HepG2 (cell line): ENCODE results near the gene TNFRSF18. TPM values are rescaled to one million over a fixed set of nuclear protein-coding genes. Genes with fewer than 3 reads are reported as not detected.

Source experiments
- CREM ChIP-seq, 2 experiments: sonication (generic) in 1 of 2; formaldehyde crosslinking in 1 of 2; IDR thresholded peaks; 2 replicates each; pipeline versions ENCODE4 v1.4.0 to v1.6.1; 2016 to 2020; ENCODE audit warnings: antibody characterized with exemption in 1 of 2, mild to moderate bottlenecking in 1 of 2, missing genetic modification reagents in 1 of 2
- FOXJ3 ChIP-seq: sonication (generic); formaldehyde crosslinking; IDR thresholded peaks from 2 replicates; pipeline ENCODE4 v1.4.0; 2020; ENCODE audit warnings: missing genetic modification reagents, mild to moderate bottlenecking, borderline replicate concordance
- ONECUT2 ChIP-seq: sonication (generic); formaldehyde crosslinking; IDR thresholded peaks from 2 replicates; pipeline ENCODE4 v1.4.0; 2020; ENCODE audit warnings: missing genetic modification reagents
- REL ChIP-seq: sonication (generic); formaldehyde crosslinking; conservative IDR thresholded peaks from 2 replicates; pipeline ENCODE4 v1.8.0; 2022; ENCODE audit warnings: mild to moderate bottlenecking, missing genetic modification reagents, moderate library complexity
- TCF7 ChIP-seq: sonication (generic); IDR thresholded peaks from 2 replicates; pipeline ENCODE4 v1.6.1; 2016; ENCODE audit warnings: antibody characterized with exemption, low read depth
- ZFP36L2 ChIP-seq: sonication (generic); formaldehyde crosslinking; IDR thresholded peaks from 2 replicates; pipeline ENCODE4 v1.4.0; 2020; ENCODE audit warnings: missing genetic modification reagents
- ZNF496 ChIP-seq: sonication (generic); formaldehyde crosslinking; IDR thresholded peaks from 2 replicates; pipeline ENCODE4 v1.8.1; 2023; ENCODE audit warnings: mild to moderate bottlenecking, moderate library complexity, missing genetic modification reagents; ENCODE audit not compliant: insufficient replicate concordance
- ZNF543 ChIP-seq: sonication (generic); formaldehyde crosslinking; IDR thresholded peaks from 2 replicates; pipeline ENCODE4 v1.4.0; 2020; ENCODE audit warnings: mild to moderate bottlenecking, missing genetic modification reagents
- ZNF556 ChIP-seq: sonication (generic); formaldehyde crosslinking; IDR thresholded peaks from 2 replicates; pipeline ENCODE4 v1.4.0; 2020; ENCODE audit warnings: mild to moderate bottlenecking, missing genetic modification reagents, borderline replicate concordance
- ZNF572 ChIP-seq: sonication (generic); formaldehyde crosslinking; IDR thresholded peaks from 2 replicates; pipeline ENCODE4 v1.5.1; 2020; ENCODE audit warnings: mild to moderate bottlenecking, missing genetic modification reagents
- ZNF598 ChIP-seq: sonication (generic); formaldehyde crosslinking; IDR thresholded peaks from 2 replicates; pipeline ENCODE4 v1.5.1; 2020; ENCODE audit warnings: mild to moderate bottlenecking, missing genetic modification reagents, borderline replicate concordance
- ZNF768 ChIP-seq: sonication (generic); formaldehyde crosslinking; IDR thresholded peaks from 2 replicates; pipeline ENCODE4 v1.4.0; 2020; ENCODE audit warnings: missing genetic modification reagents
- ZNF780A ChIP-seq: sonication (generic); formaldehyde crosslinking; IDR thresholded peaks from 2 replicates; pipeline ENCODE4 v1.8.0; 2022; ENCODE audit warnings: mild to moderate bottlenecking, missing genetic modification reagents, moderate library complexity
- ZNF850 ChIP-seq: sonication (generic); formaldehyde crosslinking; conservative IDR thresholded peaks from 2 replicates; pipeline ENCODE4 v1.9.0; 2021; ENCODE audit warnings: mild to moderate bottlenecking, missing genetic modification reagents
- ZNF891 ChIP-seq: sonication (generic); formaldehyde crosslinking; IDR thresholded peaks from 2 replicates; pipeline ENCODE4 v1.5.0; 2020; ENCODE audit warnings: mild to moderate bottlenecking, missing genetic modification reagents
- polyA plus RNA-seq, 8 experiments: library from polyadenylated mRNA; depleted of rRNA in 3 of 8; stranded (reverse) in 7 of 8; unstranded in 1 of 8; fragments of >200 nt; fragmentation: Illumina TruSeq in 4 of 8; extraction: Trizol in 4 of 8; gene quantifications; 2 replicates each; pipeline versions ENCODE4 v1.2.1 to v1.2.3, GENCODE V29; 2011 to 2016; ENCODE audit warnings: low read depth in 4 of 8, missing spikeins in 1 of 8, mixed read lengths in 1 of 8; ENCODE audit not compliant: insufficient read depth in 1 of 8
- total RNA-seq, 5 experiments: library from RNA; depleted of rRNA; stranded (reverse); fragments of >200 nt; fragmentation: Illumina TruSeq; extraction: Trizol; gene quantifications; 2 replicates each; pipeline ENCODE4 v1.2.3, GENCODE V29; 2016; ENCODE audit warnings: low read depth in 1 of 5
- TF ChIP-seq, protein P1 (sequence below): sonication (generic); formaldehyde crosslinking; IDR thresholded peaks from 2 replicates; pipeline ENCODE4 v1.4.0; 2020; ENCODE audit warnings: mild to moderate bottlenecking, missing genetic modification reagents
- TF ChIP-seq, protein P2 (sequence below): sonication (generic); formaldehyde crosslinking; IDR thresholded peaks from 2 replicates; pipeline ENCODE4 v1.4.0; 2020; ENCODE audit warnings: mild to moderate bottlenecking, missing genetic modification reagents
- TF ChIP-seq, protein P3 (sequence below): sonication (generic); formaldehyde crosslinking; conservative IDR thresholded peaks from 2 replicates; pipeline ENCODE4 v1.4.0; 2020; ENCODE audit warnings: mild to moderate bottlenecking, missing genetic modification reagents, moderate library complexity
- TF ChIP-seq, protein P4 (sequence below): sonication (generic); formaldehyde crosslinking; IDR thresholded peaks from 2 replicates; pipeline ENCODE4 v1.4.0; 2020; ENCODE audit warnings: missing genetic modification reagents
- TF ChIP-seq, protein P5 (sequence below): sonication (generic); formaldehyde crosslinking; IDR thresholded peaks from 2 replicates; pipeline ENCODE4 v1.8.1; 2022; ENCODE audit warnings: mild to moderate bottlenecking, missing genetic modification reagents

TNFRSF18 gene
- total and polyA plus RNA-seq, 2 of the 13 experiments (the other 11 are each of a cell fraction or from before 2014, with no cell fraction given) = not detected

DNA sequence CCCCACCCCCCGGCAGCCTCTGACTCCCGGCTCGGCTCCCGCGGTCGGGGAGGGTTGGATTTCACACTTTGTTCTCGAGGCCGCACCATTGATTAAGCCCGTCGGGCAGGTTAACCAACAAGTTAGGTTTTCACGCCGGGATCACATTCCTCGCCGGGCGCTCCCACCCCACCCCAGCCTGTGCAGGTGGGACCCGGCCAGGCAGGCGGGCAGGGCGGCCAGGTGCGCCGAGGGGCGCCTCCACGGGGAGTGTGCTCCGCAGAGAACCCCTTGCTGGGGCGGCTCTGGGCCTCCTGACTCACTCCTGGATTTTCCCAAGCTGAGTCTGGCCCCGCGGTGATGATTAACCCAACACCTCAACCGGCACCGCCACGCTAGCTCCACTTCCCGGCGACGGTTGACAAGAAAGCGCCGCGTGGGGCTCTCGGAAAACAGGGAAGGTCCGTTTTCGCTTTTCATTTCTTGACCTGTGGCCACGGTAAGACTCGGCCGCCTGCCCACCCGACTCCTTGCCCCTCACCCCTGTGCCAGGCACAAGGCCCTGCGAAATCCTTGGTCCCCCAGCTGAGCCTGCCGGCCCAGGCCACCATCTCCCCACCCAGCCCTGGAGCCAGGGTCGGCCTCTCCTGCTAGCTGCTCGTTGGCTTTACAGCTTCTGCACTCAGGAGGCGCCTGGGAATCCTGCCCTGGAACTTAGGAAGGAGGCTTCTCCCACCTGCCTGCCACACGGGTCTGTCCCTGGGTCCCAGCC is 41.5 kb downstream of the TNFRSF18 start (continued):
- TF ChIP-seq, protein P1, sequence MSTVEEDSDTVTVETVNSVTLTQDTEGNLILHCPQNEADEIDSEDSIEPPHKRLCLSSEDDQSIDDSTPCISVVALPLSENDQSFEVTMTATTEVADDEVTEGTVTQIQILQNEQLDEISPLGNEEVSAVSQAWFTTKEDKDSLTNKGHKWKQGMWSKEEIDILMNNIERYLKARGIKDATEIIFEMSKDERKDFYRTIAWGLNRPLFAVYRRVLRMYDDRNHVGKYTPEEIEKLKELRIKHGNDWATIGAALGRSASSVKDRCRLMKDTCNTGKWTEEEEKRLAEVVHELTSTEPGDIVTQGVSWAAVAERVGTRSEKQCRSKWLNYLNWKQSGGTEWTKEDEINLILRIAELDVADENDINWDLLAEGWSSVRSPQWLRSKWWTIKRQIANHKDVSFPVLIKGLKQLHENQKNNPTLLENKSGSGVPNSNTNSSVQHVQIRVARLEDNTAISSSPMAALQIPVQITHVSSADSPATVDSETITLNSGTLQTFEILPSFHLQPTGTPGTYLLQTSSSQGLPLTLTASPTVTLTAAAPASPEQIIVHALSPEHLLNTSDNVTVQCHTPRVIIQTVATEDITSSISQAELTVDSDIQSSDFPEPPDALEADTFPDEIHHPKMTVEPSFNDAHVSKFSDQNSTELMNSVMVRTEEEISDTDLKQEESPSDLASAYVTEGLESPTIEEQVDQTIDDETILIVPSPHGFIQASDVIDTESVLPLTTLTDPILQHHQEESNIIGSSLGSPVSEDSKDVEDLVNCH (CRISPR knock-in tag) = no peak
- TF ChIP-seq ZNF891 (CRISPR knock-in tag) (no peak), ZNF556 (CRISPR knock-in tag) (no peak), CREM (IDR thresholded peaks at IDR 0.05) (no peak), CREM (CRISPR knock-in tag; IDR thresholded peaks at IDR 0.05) (no peak), ZNF598 (CRISPR knock-in tag) (no peak), ZNF850 (CRISPR knock-in tag) (no peak), ZNF768 (CRISPR knock-in tag) (peak; percentile 43; the same call in 1 of the 2 replicates), ONECUT2 (CRISPR knock-in tag) (no peak), REL (CRISPR knock-in tag) (no peak), ZFP36L2 (no peak), FOXJ3 (no peak), ZNF543 (0 out of 2 replicates have a peak, but pooled peaks have one; percentile 10), ZNF496 (CRISPR knock-in tag) (no peak), TCF7 (peak; percentile 30; the same call in 1 of the 2 replicates), ZNF572 (CRISPR knock-in tag) (no peak), ZNF780A (CRISPR knock-in tag) (no peak)
- TF ChIP-seq, protein P2, sequence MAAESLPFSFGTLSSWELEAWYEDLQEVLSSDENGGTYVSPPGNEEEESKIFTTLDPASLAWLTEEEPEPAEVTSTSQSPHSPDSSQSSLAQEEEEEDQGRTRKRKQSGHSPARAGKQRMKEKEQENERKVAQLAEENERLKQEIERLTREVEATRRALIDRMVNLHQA (CRISPR knock-in tag) = no peak
- TF ChIP-seq, protein P3, sequence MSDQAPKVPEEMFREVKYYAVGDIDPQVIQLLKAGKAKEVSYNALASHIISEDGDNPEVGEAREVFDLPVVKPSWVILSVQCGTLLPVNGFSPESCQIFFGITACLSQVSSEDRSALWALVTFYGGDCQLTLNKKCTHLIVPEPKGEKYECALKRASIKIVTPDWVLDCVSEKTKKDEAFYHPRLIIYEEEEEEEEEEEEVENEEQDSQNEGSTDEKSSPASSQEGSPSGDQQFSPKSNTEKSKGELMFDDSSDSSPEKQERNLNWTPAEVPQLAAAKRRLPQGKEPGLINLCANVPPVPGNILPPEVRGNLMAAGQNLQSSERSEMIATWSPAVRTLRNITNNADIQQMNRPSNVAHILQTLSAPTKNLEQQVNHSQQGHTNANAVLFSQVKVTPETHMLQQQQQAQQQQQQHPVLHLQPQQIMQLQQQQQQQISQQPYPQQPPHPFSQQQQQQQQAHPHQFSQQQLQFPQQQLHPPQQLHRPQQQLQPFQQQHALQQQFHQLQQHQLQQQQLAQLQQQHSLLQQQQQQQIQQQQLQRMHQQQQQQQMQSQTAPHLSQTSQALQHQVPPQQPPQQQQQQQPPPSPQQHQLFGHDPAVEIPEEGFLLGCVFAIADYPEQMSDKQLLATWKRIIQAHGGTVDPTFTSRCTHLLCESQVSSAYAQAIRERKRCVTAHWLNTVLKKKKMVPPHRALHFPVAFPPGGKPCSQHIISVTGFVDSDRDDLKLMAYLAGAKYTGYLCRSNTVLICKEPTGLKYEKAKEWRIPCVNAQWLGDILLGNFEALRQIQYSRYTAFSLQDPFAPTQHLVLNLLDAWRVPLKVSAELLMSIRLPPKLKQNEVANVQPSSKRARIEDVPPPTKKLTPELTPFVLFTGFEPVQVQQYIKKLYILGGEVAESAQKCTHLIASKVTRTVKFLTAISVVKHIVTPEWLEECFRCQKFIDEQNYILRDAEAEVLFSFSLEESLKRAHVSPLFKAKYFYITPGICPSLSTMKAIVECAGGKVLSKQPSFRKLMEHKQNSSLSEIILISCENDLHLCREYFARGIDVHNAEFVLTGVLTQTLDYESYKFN (CRISPR knock-in tag) = peak; percentile 35; the same call in 1 of the 2 replicates
- TF ChIP-seq, protein P4, sequence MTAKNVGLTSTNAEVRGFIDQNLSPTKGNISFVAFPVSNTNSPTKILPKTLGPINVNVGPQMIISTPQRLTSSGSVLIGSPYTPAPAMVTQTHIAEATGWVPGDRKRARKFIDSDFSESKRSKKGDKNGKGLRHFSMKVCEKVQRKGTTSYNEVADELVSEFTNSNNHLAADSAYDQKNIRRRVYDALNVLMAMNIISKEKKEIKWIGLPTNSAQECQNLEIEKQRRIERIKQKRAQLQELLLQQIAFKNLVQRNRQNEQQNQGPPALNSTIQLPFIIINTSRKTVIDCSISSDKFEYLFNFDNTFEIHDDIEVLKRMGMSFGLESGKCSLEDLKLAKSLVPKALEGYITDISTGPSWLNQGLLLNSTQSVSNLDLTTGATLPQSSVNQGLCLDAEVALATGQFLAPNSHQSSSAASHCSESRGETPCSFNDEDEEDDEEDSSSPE (CRISPR knock-in tag) = no peak; the same call in 1 of the 2 replicates
- TF ChIP-seq, protein P5, sequence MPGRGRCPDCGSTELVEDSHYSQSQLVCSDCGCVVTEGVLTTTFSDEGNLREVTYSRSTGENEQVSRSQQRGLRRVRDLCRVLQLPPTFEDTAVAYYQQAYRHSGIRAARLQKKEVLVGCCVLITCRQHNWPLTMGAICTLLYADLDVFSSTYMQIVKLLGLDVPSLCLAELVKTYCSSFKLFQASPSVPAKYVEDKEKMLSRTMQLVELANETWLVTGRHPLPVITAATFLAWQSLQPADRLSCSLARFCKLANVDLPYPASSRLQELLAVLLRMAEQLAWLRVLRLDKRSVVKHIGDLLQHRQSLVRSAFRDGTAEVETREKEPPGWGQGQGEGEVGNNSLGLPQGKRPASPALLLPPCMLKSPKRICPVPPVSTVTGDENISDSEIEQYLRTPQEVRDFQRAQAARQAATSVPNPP = no peak
